Measurements from ENCODE around the gene MACO1. TPM values are rescaled to one million over a fixed set of nuclear protein-coding genes. Genes with fewer than 3 reads are reported as not detected.

The MACO1 gene
- total and polyA plus RNA-seq, 10 of the 15 experiments (the other 5 are each of a cell fraction or from before 2014, with no cell fraction given) = 3.2 to 19.8 (median 10.3) TPM

GRCh38 chr1:25544243-25544764, 113.6 kb downstream of the MACO1 start:
- Histone ChIP-seq H3K27ac (ENCODE audit: control insufficient read depth, insufficient read depth) (no peak overlapping the region; the same call in 1 of the 2 replicates), H3K9ac (ENCODE audit: control insufficient read depth, insufficient read depth, low read length) (peak overlapping the region; percentile 62), H4K20me1 (ENCODE audit: control insufficient read depth, insufficient read depth) (no peaks in the 10 kb centered on the region), H3K4me2 (ENCODE audit: control insufficient read depth, insufficient read depth) (peak overlapping the region; percentile 95), H3K27me3 (replicated peaks in 1 of 2; ENCODE audit: control insufficient read depth in 2 of 2, insufficient read depth in 2 of 2, low read length in 1 of 2) (no peaks in the 10 kb centered on the region; a peak in 1 of 4 replicates), H3K4me3 (peak overlapping the region; percentile 90), H3K79me2 (ENCODE audit: control insufficient read depth, insufficient read depth, low read length) (peaks cover 19% of the 10 kb centered on the region), H2AFZ (ENCODE audit: control insufficient read depth, low read depth, low read length) (peak overlapping the region; percentile 64), H3K36me3 (ENCODE audit: control insufficient read depth in 2 of 2, insufficient read depth in 2 of 2, low read length in 1 of 2) (no peaks in the 10 kb centered on the region), H3K4me1 (ENCODE audit: control insufficient read depth, insufficient read depth, low read length) (peaks cover 37% of the 10 kb centered on the region), H3K9me3 (replicated peaks; ENCODE audit: control insufficient read depth, insufficient read depth, low read length) (no peaks in the 10 kb centered on the region)
- FAIRE-seq = no peak
- intact Hi-C loops (cut with micrococcal nuclease; ENCODE audit: unreplicated experiment) = no loop called here
- in situ Hi-C loops (cut with MboI) = no loop called here
- 33% methylated on average over 23 of the region's 25 CpGs for WGBS (ENCODE audit: insufficient coverage, insufficient replicate concordance, low lambda C conversion rate, missing lambda C conversion rate)
- ChIA-PET CTCF (interaction anchor here (1.2 to 1.4 kb wide), 2 partner anchors 30 to 76 kb away, joined by 3 read pairs; no protein-coding TSS in a partner anchor), RAD21 (ENCODE audit: unreplicated experiment) (no interaction called here), SMC1A (ENCODE audit: uncharacterized antibody, unreplicated experiment) (interaction anchor here (0.8 kb wide), 1 partner anchor 17 kb away, joined by 3 read pairs; no protein-coding TSS in a partner anchor), POLR2A (interaction anchor here (0.8 to 1.4 kb wide), 3 partner anchors 10 to 259 kb away, joined by 3 read pairs; no protein-coding TSS in a partner anchor)
- no peak for DNase-seq (ENCODE audit: low read depth, low spot score)
- TSS peak; percentile 48 for BruUV-seq (replicated peaks)
- peak; percentile 2 for ATAC-seq
- no peak for TF ChIP-seq HSF1 (IDR thresholded peaks at IDR 0.05; ENCODE audit: low read depth, low read length)
- no peak for TF ChIP-seq PML (IDR thresholded peaks at IDR 0.05; ENCODE audit: low read length)
- no peak for TF ChIP-seq MYC (IDR thresholded peaks at IDR 0.05; ENCODE audit: insufficient read depth, insufficient read length, insufficient replicate concordance, low read length, severe bottlenecking)

GRCh38 chr1:25544819-25545218, 114.1 kb downstream of the MACO1 start:
- ChIA-PET CTCF (interaction anchor here (1.2 to 1.4 kb wide), 2 partner anchors 31 to 75 kb away, joined by 3 read pairs; no protein-coding TSS in a partner anchor), SMC1A (ENCODE audit: uncharacterized antibody, unreplicated experiment) (interaction anchor here (0.8 kb wide), 1 partner anchor 18 kb away, joined by 3 read pairs; no protein-coding TSS in a partner anchor), POLR2A (no interaction called here), RAD21 (ENCODE audit: unreplicated experiment) (no interaction called here)
- H3K4me2 ChIP-seq (ENCODE audit: control insufficient read depth, insufficient read depth) = peak overlapping the region; percentile 95
- FAIRE-seq = no peak
- WGBS (ENCODE audit: insufficient coverage, insufficient replicate concordance, low lambda C conversion rate, missing lambda C conversion rate) = 83% methylated on average over 6 of the region's 6 CpGs
- H3K9me3 ChIP-seq (replicated peaks; ENCODE audit: control insufficient read depth, insufficient read depth, low read length) = no peaks in the 10 kb centered on the region
- in situ Hi-C loops (cut with MboI) (no loop called here), intact Hi-C loops (cut with micrococcal nuclease; ENCODE audit: unreplicated experiment) (loop anchor here (5.0 kb wide), 1 partner anchor 132 kb away; no protein-coding TSS in a partner anchor)
- no peak overlapping the region for H2AFZ ChIP-seq (ENCODE audit: control insufficient read depth, low read depth, low read length)
- no peaks in the 10 kb centered on the region; a peak in 1 of 4 replicates for H3K27me3 ChIP-seq (replicated peaks in 1 of 2; ENCODE audit: control insufficient read depth in 2 of 2, insufficient read depth in 2 of 2, low read length in 1 of 2)
- DNase-seq (ENCODE audit: low read depth, low spot score) = no peak
- no peak for ATAC-seq
- H3K79me2 ChIP-seq (ENCODE audit: control insufficient read depth, insufficient read depth, low read length) = peaks cover 20% of the 10 kb centered on the region
- H3K9ac ChIP-seq (ENCODE audit: control insufficient read depth, insufficient read depth, low read length) = peak overlapping the region; percentile 62
- no peaks in the 10 kb centered on the region for H4K20me1 ChIP-seq (ENCODE audit: control insufficient read depth, insufficient read depth)
- BruUV-seq (replicated peaks) = no TSS peak
- H3K36me3 ChIP-seq (ENCODE audit: control insufficient read depth in 2 of 2, insufficient read depth in 2 of 2, low read length in 1 of 2) = no peaks in the 10 kb centered on the region
- H3K4me1 ChIP-seq (ENCODE audit: control insufficient read depth, insufficient read depth, low read length) = peaks cover 43% of the 10 kb centered on the region
- no peak overlapping the region for H3K27ac ChIP-seq (ENCODE audit: control insufficient read depth, insufficient read depth)
- peak overlapping the region; percentile 90 for H3K4me3 ChIP-seq
- TF ChIP-seq IRF3 (IDR thresholded peaks at IDR 0.05) = no peak
- TF ChIP-seq SUPT20H (IDR thresholded peaks at IDR 0.05; ENCODE audit: borderline replicate concordance, control insufficient read depth, low read depth, low read length) = no peak
- no peak for TF ChIP-seq NR2C1 (IDR thresholded peaks at IDR 0.05)
- no peak for TF ChIP-seq BRCA1 (IDR thresholded peaks at IDR 0.05; ENCODE audit: low read depth, low read length)
- TF ChIP-seq POLR2AphosphoS2 (IDR thresholded peaks at IDR 0.05; ENCODE audit: low read depth, low read length) = no peak
- no peak for TF ChIP-seq ASH2L (IDR thresholded peaks at IDR 0.05; ENCODE audit: borderline replicate concordance, low read depth)
- no peak for TF ChIP-seq TAF1 (IDR thresholded peaks at IDR 0.05; ENCODE audit: borderline replicate concordance, low read depth, low read length)
- TF ChIP-seq NFYB (IDR thresholded peaks at IDR 0.05; ENCODE audit: insufficient read depth, low read depth, low read length) = no peak
